T-helper 2 cell (primary cell): ENCODE data around the gene RNF144B.
A peak's percentile ranks its signal among the peaks of the same experiment; 100 is the strongest.

Experiments used
- DNase-seq, 5 experiments: peaks; one replicate each; pipeline versions ENCODE4 v3.0.0 to v3.0.0-alpha.2; 2012 to 2022

Gene RNF144B

GRCh38 chr6:18491308-18492045 lies 104.3 kb downstream of the RNF144B start:
- DNase-seq, result no peak

GRCh38 chr6:18492972-18493371 lies 105.8 kb downstream of the RNF144B start:
- no peak for DNase-seq

GRCh38 chr6:18493382-18493891 lies 106.3 kb downstream of the RNF144B start:
- no peak for DNase-seq

- no peak for DNase-seq
These were observed 106.8 kb downstream of the RNF144B start for GRCh38 chr6:18493925-18494324.

GRCh38 chr6:18495236-18495635 lies 108.1 kb downstream of the RNF144B start:
- no peak for DNase-seq

- DNase-seq, result no peak
These were observed 109.3 kb downstream of the RNF144B start for GRCh38 chr6:18496462-18496861.

GRCh38 chr6:18497006-18497405 lies 109.9 kb downstream of the RNF144B start:
- no peak for DNase-seq

- no peak for DNase-seq
These were observed 111.3 kb downstream of the RNF144B start for GRCh38 chr6:18498408-18498807.

GRCh38 chr6:18500921-18501662 lies 113.9 kb downstream of the RNF144B start:
- no peak for DNase-seq

- DNase-seq, result no peak
These were observed 114.5 kb downstream of the RNF144B start for GRCh38 chr6:18501663-18502013.

- DNase-seq, result no peak
These were observed 116.0 kb downstream of the RNF144B start for GRCh38 chr6:18503206-18503592.

GRCh38 chr6:18503593-18504231 lies 116.6 kb downstream of the RNF144B start:
- peak in 2 of 5 experiments; percentile 7 to 57 for DNase-seq

GRCh38 chr6:18504232-18504596 lies 117.1 kb downstream of the RNF144B start:
- no peak for DNase-seq

GRCh38 chr6:18506382-18507017 lies 119.3 kb downstream of the RNF144B start:
- DNase-seq, result no peak

GRCh38 chr6:18507018-18507415 lies 119.9 kb downstream of the RNF144B start:
- no peak for DNase-seq

- DNase-seq, result no peak
These were observed 120.4 kb downstream of the RNF144B start for GRCh38 chr6:18507561-18507960.

- peak in 1 of 5 experiments; percentile 51 for DNase-seq
These were observed 122.9 kb downstream of the RNF144B start for GRCh38 chr6:18509871-18510643.

GRCh38 chr6:18510644-18511033 lies 123.5 kb downstream of the RNF144B start:
- peak in 1 of 5 experiments; percentile 26 for DNase-seq

- no peak for DNase-seq
These were observed 124.1 kb downstream of the RNF144B start for GRCh38 chr6:18511211-18511610.

GRCh38 chr6:18513253-18513798 lies 126.2 kb downstream of the RNF144B start:
- DNase-seq, result peak in 1 of 5 experiments; percentile 95

GRCh38 chr6:18514180-18514579 lies 127.0 kb downstream of the RNF144B start:
- no peak for DNase-seq

- no peak for DNase-seq
These were observed 128.6 kb downstream of the RNF144B start for GRCh38 chr6:18515767-18516166.
